Trophoblast cell (in vitro differentiated cells and primary cell): ENCODE results near the gene DCTN2.

Experiments
- DNase-seq, 2 donors: peaks; one replicate each; pipeline ENCODE4 v3.0.0-alpha.2; 2016
- H2AFZ ChIP-seq: 2 replicates; pipeline ENCODE4 v1.6.1; 2013; ENCODE audit warnings: low read length, moderate library complexity, mild to moderate bottlenecking; ENCODE audit not compliant: insufficient read depth, poor library complexity
- H2AK5ac ChIP-seq: 2 replicates; pipeline ENCODE4 v1.6.1; 2013; ENCODE audit warnings: mild to moderate bottlenecking, low read length
- H2BK120ac ChIP-seq: 2 replicates; pipeline ENCODE4 v1.6.1; 2013; ENCODE audit warnings: low read length, mild to moderate bottlenecking, moderate library complexity; ENCODE audit not compliant: insufficient read depth, poor library complexity
- H2BK12ac ChIP-seq: 2 replicates; pipeline ENCODE4 v1.6.1; 2013; ENCODE audit warnings: mild to moderate bottlenecking, low read length, moderate library complexity
- H2BK5ac ChIP-seq: 2 replicates; pipeline ENCODE4 v1.6.1; 2013; ENCODE audit warnings: low read length, low read depth, moderate library complexity, mild to moderate bottlenecking; ENCODE audit not compliant: poor library complexity
- H3K14ac ChIP-seq: 2 replicates; pipeline ENCODE4 v1.6.1; 2013; ENCODE audit warnings: mild to moderate bottlenecking, low read length
- H3K18ac ChIP-seq: 2 replicates; pipeline ENCODE4 v1.6.1; 2013; ENCODE audit warnings: mild to moderate bottlenecking, low read length
- H3K23ac ChIP-seq: 2 replicates; pipeline ENCODE4 v1.6.1; 2013; ENCODE audit warnings: low read length
- H3K27ac ChIP-seq: 2 replicates; pipeline ENCODE4 v1.5.1; 2013; ENCODE audit warnings: low read depth, mild to moderate bottlenecking, inconsistent platforms, low read length, moderate library complexity
- H3K27me3 ChIP-seq: 2 replicates; pipeline ENCODE4 v1.6.1; 2013; ENCODE audit warnings: inconsistent platforms, mild to moderate bottlenecking, low read length, moderate library complexity; ENCODE audit not compliant: insufficient read depth
- H3K36me3 ChIP-seq, 2 experiments: 1 replicate in 1 of 2; 2 replicates in 1 of 2; pipeline ENCODE4 v1.6.1; 2013; ENCODE audit warnings: low read length in 2 of 2, mild to moderate bottlenecking in 2 of 2, moderate library complexity in 1 of 2; ENCODE audit not compliant: insufficient read depth in 2 of 2, control insufficient read depth in 1 of 2
- H3K4ac ChIP-seq: 2 replicates; pipeline ENCODE4 v1.6.1; 2013; ENCODE audit warnings: low read depth, mild to moderate bottlenecking, low read length, moderate library complexity
- H3K4me1 ChIP-seq, 2 experiments: 1 replicate in 1 of 2; 2 replicates in 1 of 2; pipeline ENCODE4 v1.6.1; 2013; ENCODE audit warnings: low read length in 2 of 2, mild to moderate bottlenecking in 2 of 2, moderate library complexity in 1 of 2; ENCODE audit not compliant: insufficient read depth in 2 of 2, control insufficient read depth in 1 of 2
- H3K4me2 ChIP-seq: 2 replicates; pipeline ENCODE4 v1.6.1; 2013; ENCODE audit warnings: inconsistent platforms, mild to moderate bottlenecking, low read length, moderate library complexity
- H3K4me3 ChIP-seq: 2 replicates; pipeline ENCODE4 v1.5.1; 2013; ENCODE audit warnings: mild to moderate bottlenecking, low read depth, low read length, inconsistent platforms
- H3K79me1 ChIP-seq: one replicate; pipeline ENCODE4 v1.6.1; 2013; ENCODE audit warnings: low read length
- H3K79me2 ChIP-seq: 2 replicates; pipeline ENCODE4 v1.6.1; 2013; ENCODE audit warnings: low read length, mild to moderate bottlenecking; ENCODE audit not compliant: control insufficient read depth, insufficient read depth, poor library complexity
- H3K9ac ChIP-seq: 2 replicates; pipeline ENCODE4 v1.6.1; 2013; ENCODE audit warnings: mild to moderate bottlenecking, low read length
- H3K9me3 ChIP-seq: 2 replicates; pipeline ENCODE4 v1.6.1; 2013; ENCODE audit warnings: low read depth, mild to moderate bottlenecking, control low read depth, inconsistent platforms, low read length; ENCODE audit not compliant: insufficient read depth
- H4K12ac ChIP-seq: 2 replicates; pipeline ENCODE4 v1.6.1; 2013; ENCODE audit warnings: low read depth, mild to moderate bottlenecking, low read length, moderate library complexity
- H4K8ac ChIP-seq: 2 replicates; pipeline ENCODE4 v1.6.1; 2013; ENCODE audit warnings: low read depth, mild to moderate bottlenecking, low read length, moderate library complexity
- H4K91ac ChIP-seq: one replicate; pipeline ENCODE4 v1.6.1; 2013; ENCODE audit warnings: low read depth, mild to moderate bottlenecking, low read length, moderate library complexity
- WGBS: extraction: QIAGEN DNeasy Blood & Tissue Kit; methylation state at CpG from one replicate; pipeline ENCODE4 v1.1.7; 2013; ENCODE audit warnings: missing lambda C conversion rate; ENCODE audit not compliant: insufficient read length, insufficient coverage; ENCODE audit errors: extremely low coverage; 5-methylcytosine and 5-hydroxymethylcytosine counted together

The DCTN2 gene

GRCh38 chr12:57551637-57552305, 4.8 kb upstream of the DCTN2 start:
- Histone ChIP-seq H2BK5ac (no peak overlapping the region), H3K79me1 (peaks cover 2% of the 10 kb centered on the region), H3K9ac (no peak overlapping the region), H3K9me3 (peaks cover 3% of the 10 kb centered on the region), H4K8ac (no peak overlapping the region), H3K27ac (no peak overlapping the region), H3K4me3 (no peak overlapping the region), H3K27me3 (peaks cover 22% of the 10 kb centered on the region), H2AK5ac (no peak overlapping the region), H2BK120ac (no peak overlapping the region), H3K79me2 (peaks cover 2% of the 10 kb centered on the region), H3K4me2 (no peak overlapping the region), H3K23ac (no peak overlapping the region), H4K12ac (no peak overlapping the region), H2BK12ac (no peak overlapping the region), H4K91ac (no peak overlapping the region), H3K4me1 (peaks cover 3 to 7% of the 10 kb centered on the region in 2 experiments), H3K4ac (no peak overlapping the region), H2AFZ (no peak overlapping the region), H3K14ac (no peak overlapping the region), H3K36me3 (no peaks in the 10 kb centered on the region), H3K18ac (no peak overlapping the region)
- no CpG with 5 or more reads among the region's 3 CpGs for WGBS
- no peak for DNase-seq

- no peak overlapping the region for H3K4me3 ChIP-seq
- no peak overlapping the region for H3K4me2 ChIP-seq
- no peak overlapping the region for H2BK120ac ChIP-seq
- no peak overlapping the region for H4K8ac ChIP-seq
- H3K27me3 ChIP-seq: peaks cover 22% of the 10 kb centered on the region
- H2AK5ac ChIP-seq: no peak overlapping the region
- peaks cover 5% of the 10 kb centered on the region for H3K79me1 ChIP-seq
- H3K79me2 ChIP-seq: peaks cover 8% of the 10 kb centered on the region
- no peak overlapping the region for H2AFZ ChIP-seq
- WGBS: no CpG with 5 or more reads among the region's 7 CpGs
- H3K36me3 ChIP-seq: no peaks in the 10 kb centered on the region
- H3K9ac ChIP-seq: no peak overlapping the region
- no peak overlapping the region for H3K18ac ChIP-seq
- H3K14ac ChIP-seq: no peak overlapping the region
- peaks cover 3% of the 10 kb centered on the region for H3K9me3 ChIP-seq
- no peak overlapping the region for H4K91ac ChIP-seq
- H2BK5ac ChIP-seq: no peak overlapping the region
- no peak overlapping the region for H3K23ac ChIP-seq
- no peak overlapping the region for H4K12ac ChIP-seq
- H3K4ac ChIP-seq: no peak overlapping the region
- no peak overlapping the region for H2BK12ac ChIP-seq
- no peak overlapping the region for H3K27ac ChIP-seq
- no peak for DNase-seq
- peaks cover 8 to 12% of the 10 kb centered on the region in 2 experiments for H3K4me1 ChIP-seq
Observed at GRCh38 chr12:57550641-57551549, 3.9 kb upstream of the DCTN2 start.

GRCh38 chr12:57549909-57550640, 3.1 kb upstream of the DCTN2 start, which contains the start of gene KIF5A:
Gene KIF5A (plus strand): TSS chr12:57550044. CDS start chr12:57550272, 228 bp downstream.
- Histone ChIP-seq H4K91ac (no peak within 1 kb of the TSS), H3K79me2 (peaks cover 8% of the 10 kb centered on the region), H2AFZ (peak within 1 kb of the TSS; percentile 76), H3K27me3 (peaks cover 22% of the 10 kb centered on the region), H2AK5ac (no peak within 1 kb of the TSS), H3K4ac (no peak within 1 kb of the TSS), H3K36me3 (no peaks in the 10 kb centered on the region), H3K4me1 (peaks cover 11 to 15% of the 10 kb centered on the region in 2 experiments), H3K9ac (no peak within 1 kb of the TSS), H2BK5ac (no peak within 1 kb of the TSS), H3K23ac (no peak within 1 kb of the TSS), H4K8ac (no peak within 1 kb of the TSS), H3K4me2 (peak within 1 kb of the TSS; percentile 64), H3K18ac (no peak within 1 kb of the TSS), H2BK120ac (no peak within 1 kb of the TSS), H3K14ac (no peak within 1 kb of the TSS), H3K79me1 (peaks cover 5% of the 10 kb centered on the region), H2BK12ac (no peak within 1 kb of the TSS), H3K27ac (no peak within 1 kb of the TSS), H4K12ac (no peak within 1 kb of the TSS), H3K4me3 (peak within 1 kb of the TSS; percentile 5), H3K9me3 (peaks cover 3% of the 10 kb centered on the region)
- no CpG with 5 or more reads among the region's 52 CpGs for WGBS
- peak; percentile 17 to 58 for DNase-seq

GRCh38 chr12:57549203-57549908, 2.4 kb upstream of the DCTN2 start:
- Histone ChIP-seq H3K27ac (no peak overlapping the region), H3K4me1 (peaks cover 11 to 15% of the 10 kb centered on the region in 2 experiments), H2BK12ac (no peak overlapping the region), H2AK5ac (no peak overlapping the region), H3K9me3 (peaks cover 3% of the 10 kb centered on the region), H3K79me2 (peaks cover 8% of the 10 kb centered on the region), H2AFZ (no peak overlapping the region), H3K79me1 (peaks cover 5% of the 10 kb centered on the region), H3K23ac (no peak overlapping the region), H3K4me3 (peak overlapping the region; percentile 5), H3K36me3 (peaks cover 0 to 4% of the 10 kb centered on the region in 2 experiments), H3K4ac (no peak overlapping the region), H4K12ac (no peak overlapping the region), H3K14ac (no peak overlapping the region), H4K8ac (no peak overlapping the region), H3K18ac (no peak overlapping the region), H3K9ac (no peak overlapping the region), H2BK5ac (no peak overlapping the region), H3K27me3 (peaks cover 22% of the 10 kb centered on the region), H4K91ac (no peak overlapping the region), H3K4me2 (peak overlapping the region; percentile 64), H2BK120ac (no peak overlapping the region)
- no CpG with 5 or more reads among the region's 13 CpGs for WGBS
- no peak for DNase-seq
